NCI-H146 (cell line): Measurements from ENCODE around the gene SLC1A2.

Experiments used
- DNase-seq: peaks from one replicate; lab custom pipeline; 2025; lab: John Stamatoyannopoulos, UW

The SLC1A2 gene

GRCh38 chr11:35348898-35349687, 70.3 kb downstream of the SLC1A2 start:
- DNase-seq, result no peak

GRCh38 chr11:35347921-35348331, 71.4 kb downstream of the SLC1A2 start:
- no peak for DNase-seq

GRCh38 chr11:35347173-35347878, 72.0 kb downstream of the SLC1A2 start:
- DNase-seq, result no peak

GRCh38 chr11:35346472-35347156, 72.7 kb downstream of the SLC1A2 start:
- no peak for DNase-seq

GRCh38 chr11:35344681-35345574, 74.4 kb downstream of the SLC1A2 start:
- no peak for DNase-seq

- DNase-seq, result no peak
These were observed 76.2 kb downstream of the SLC1A2 start for GRCh38 chr11:35343033-35343598.

GRCh38 chr11:35340715-35341114, 78.6 kb downstream of the SLC1A2 start:
- no peak for DNase-seq

- DNase-seq, result no peak
These were observed 79.3 kb downstream of the SLC1A2 start for GRCh38 chr11:35340071-35340470.

- DNase-seq, result no peak
These were observed 80.4 kb downstream of the SLC1A2 start for GRCh38 chr11:35338921-35339320.

GRCh38 chr11:35337914-35338305, 81.4 kb downstream of the SLC1A2 start:
- no peak for DNase-seq

GRCh38 chr11:35337136-35337913, 82.0 kb downstream of the SLC1A2 start:
- no peak for DNase-seq

GRCh38 chr11:35336726-35337125, 82.6 kb downstream of the SLC1A2 start:
- no peak for DNase-seq

- no peak for DNase-seq
These were observed 84.1 kb downstream of the SLC1A2 start for GRCh38 chr11:35335226-35335625.

- peak; percentile 2 for DNase-seq
These were observed 84.8 kb downstream of the SLC1A2 start for GRCh38 chr11:35334385-35335090.

- no peak for DNase-seq
These were observed 86.8 kb downstream of the SLC1A2 start for GRCh38 chr11:35332524-35332923.

- DNase-seq, result no peak
These were observed 88.4 kb downstream of the SLC1A2 start for GRCh38 chr11:35330931-35331330.

- no peak for DNase-seq
These were observed 89.0 kb downstream of the SLC1A2 start for GRCh38 chr11:35330156-35330889.

GRCh38 chr11:35327829-35328228, 91.5 kb downstream of the SLC1A2 start:
- DNase-seq, result no peak

GRCh38 chr11:35326266-35326879, 93.0 kb downstream of the SLC1A2 start:
- DNase-seq, result no peak
